ENCODE measurements around the gene PARVG. TPM values are rescaled to one million over a fixed set of nuclear protein-coding genes. Genes with fewer than 3 reads are reported as not detected.

PARVG gene
- total and polyA plus RNA-seq, 9 of the 15 experiments (the other 6 are each of a cell fraction or from before 2014, with no cell fraction given): 0.35 TPM; not detected in 8

- BruUV-seq (replicated peaks): no TSS peak
- no peak for TF ChIP-seq TAL1 (IDR thresholded peaks at IDR 0.05)
- no peak for TF ChIP-seq ZC3H4 (CRISPR knock-in tag; IDR thresholded peaks at IDR 0.05; ENCODE audit: borderline replicate concordance)
- TF ChIP-seq C11orf30 (IDR thresholded peaks at IDR 0.05; ENCODE audit: low read depth): no peak
- TF ChIP-seq E2F3 (CRISPR knock-in tag; IDR thresholded peaks at IDR 0.05): no peak
- TF ChIP-seq ZC3H11A (IDR thresholded peaks at IDR 0.05; ENCODE audit: low read depth, low read length): no peak
- TF ChIP-seq GABPB1 (CRISPR knock-in tag; IDR thresholded peaks at IDR 0.05): no peak
- no peak for TF ChIP-seq ZNF311 (CRISPR knock-in tag; IDR thresholded peaks at IDR 0.05)
- no peak for TF ChIP-seq NR2F6 (CRISPR knock-in tag; IDR thresholded peaks at IDR 0.05)
- no peak for TF ChIP-seq SMAD4 (CRISPR knock-in tag; conservative IDR thresholded peaks at IDR 0.05)
- no peak for TF ChIP-seq SMARCE1 (IDR thresholded peaks at IDR 0.05)
- no peak for TF ChIP-seq ZFX (CRISPR knock-in tag; IDR thresholded peaks at IDR 0.05)
- TF ChIP-seq, protein P1, sequence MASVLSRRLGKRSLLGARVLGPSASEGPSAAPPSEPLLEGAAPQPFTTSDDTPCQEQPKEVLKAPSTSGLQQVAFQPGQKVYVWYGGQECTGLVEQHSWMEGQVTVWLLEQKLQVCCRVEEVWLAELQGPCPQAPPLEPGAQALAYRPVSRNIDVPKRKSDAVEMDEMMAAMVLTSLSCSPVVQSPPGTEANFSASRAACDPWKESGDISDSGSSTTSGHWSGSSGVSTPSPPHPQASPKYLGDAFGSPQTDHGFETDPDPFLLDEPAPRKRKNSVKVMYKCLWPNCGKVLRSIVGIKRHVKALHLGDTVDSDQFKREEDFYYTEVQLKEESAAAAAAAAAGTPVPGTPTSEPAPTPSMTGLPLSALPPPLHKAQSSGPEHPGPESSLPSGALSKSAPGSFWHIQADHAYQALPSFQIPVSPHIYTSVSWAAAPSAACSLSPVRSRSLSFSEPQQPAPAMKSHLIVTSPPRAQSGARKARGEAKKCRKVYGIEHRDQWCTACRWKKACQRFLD (CRISPR knock-in tag; IDR thresholded peaks at IDR 0.05): no peak
- TF ChIP-seq ZNF318 (IDR thresholded peaks at IDR 0.05; ENCODE audit: borderline replicate concordance in 1 of 2, low read depth in 1 of 2): no peak
- no peak for TF ChIP-seq ZNF124 (CRISPR knock-in tag; IDR thresholded peaks at IDR 0.05)
- WGBS (ENCODE audit: insufficient coverage, low coverage, missing lambda C conversion rate): 64% methylated on average over 3 of the region's 8 CpGs
These were observed 44.6 kb upstream of the PARVG start for GRCh38 chr22:44136112-44136511.

More at GRCh38 chr22:44136112-44136511, 44.6 kb upstream of the PARVG start:
- FAIRE-seq: no peak
- intact Hi-C loops (cut with micrococcal nuclease): no loop called here
- H4K20me1 ChIP-seq (replicated peaks; ENCODE audit: control insufficient read depth, insufficient read depth, low read length): no peaks in the 10 kb centered on the region
- CTCF ChIA-PET (ENCODE audit: low intra/inter-chr PET ratio): no interaction called here
- H3K9me1 ChIP-seq (ENCODE audit: control insufficient read depth, insufficient read depth, low read length): no peaks in the 10 kb centered on the region
- in situ Hi-C loops (cut with MboI): no loop called here
- POLR2A ChIA-PET: no interaction called here
- ATAC-seq: no peak
- H3K36me3 ChIP-seq (ENCODE audit: control insufficient read depth, insufficient read depth, low read length): peaks cover 22% of the 10 kb centered on the region; the same call in 1 of the 3 replicates
- H3K27ac ChIP-seq (ENCODE audit: extremely low read depth, low read depth, low read length): no peak overlapping the region
- H3K4me3 ChIP-seq: no peak overlapping the region
- H2AFZ ChIP-seq (ENCODE audit: low read depth, low read length): no peak overlapping the region
- H3K9me3 ChIP-seq (replicated peaks; ENCODE audit: control insufficient read depth, insufficient read depth, low read depth, low read length): no peaks in the 10 kb centered on the region
- no peaks in the 10 kb centered on the region for H3K79me2 ChIP-seq (ENCODE audit: control insufficient read depth, insufficient read depth, low read length)
- H3K9ac ChIP-seq (ENCODE audit: insufficient read depth in 1 of 2, low read depth in 2 of 2, low read length in 2 of 2): no peak overlapping the region
- H3K4me2 ChIP-seq (ENCODE audit: insufficient read depth, low read length): no peak overlapping the region
- no peak for DNase-seq (ENCODE audit: extremely low read depth in 1 of 4, low spot score in 3 of 4)
- H3K27me3 ChIP-seq (ENCODE audit: control insufficient read depth in 2 of 2, insufficient read depth in 2 of 2, low read length in 2 of 2): no peaks in the 10 kb centered on the region
- no peaks in the 10 kb centered on the region; a peak in 1 of 5 replicates for H3K4me1 ChIP-seq (replicated peaks in 1 of 2; ENCODE audit: control insufficient read depth in 2 of 2, insufficient read depth in 2 of 2, low read length in 2 of 2)

All from K562 (cell line).